SKM-1 (cell line): Measurements from ENCODE around the gene UPK3B.
"Not testable (repeated sequence)": the region's sequence is repeated elsewhere in the genome, so short reads cannot be mapped to it uniquely, and the experiment has no call there.

ENCODE experiments used
- DNase-seq: peaks from one replicate; lab custom pipeline; 2025; ENCODE audit not compliant: unreplicated experiment; lab: John Stamatoyannopoulos, UW

Gene UPK3B

DNA sequence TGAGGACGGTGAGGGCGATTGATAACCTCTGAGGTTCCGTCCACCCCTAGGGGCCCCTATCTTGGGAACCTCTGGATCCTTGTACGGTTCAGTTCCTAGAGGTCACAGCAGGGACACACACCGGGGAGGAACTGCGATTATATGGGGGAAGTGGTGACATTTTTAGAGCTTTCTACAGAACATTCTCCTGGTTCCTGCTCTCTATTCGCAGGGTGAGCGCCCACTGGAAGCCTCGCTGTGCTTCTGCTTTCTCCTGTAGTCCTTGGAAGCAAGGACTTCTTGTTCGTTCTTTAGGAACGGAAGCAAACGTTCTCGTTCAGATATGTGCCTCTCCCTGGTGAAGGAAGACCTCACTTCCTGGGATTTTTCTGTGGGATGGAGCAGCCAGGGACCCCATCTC lies 22.4 kb upstream of the UPK3B start:
- DNase-seq = not testable (repeated sequence)

DNA sequence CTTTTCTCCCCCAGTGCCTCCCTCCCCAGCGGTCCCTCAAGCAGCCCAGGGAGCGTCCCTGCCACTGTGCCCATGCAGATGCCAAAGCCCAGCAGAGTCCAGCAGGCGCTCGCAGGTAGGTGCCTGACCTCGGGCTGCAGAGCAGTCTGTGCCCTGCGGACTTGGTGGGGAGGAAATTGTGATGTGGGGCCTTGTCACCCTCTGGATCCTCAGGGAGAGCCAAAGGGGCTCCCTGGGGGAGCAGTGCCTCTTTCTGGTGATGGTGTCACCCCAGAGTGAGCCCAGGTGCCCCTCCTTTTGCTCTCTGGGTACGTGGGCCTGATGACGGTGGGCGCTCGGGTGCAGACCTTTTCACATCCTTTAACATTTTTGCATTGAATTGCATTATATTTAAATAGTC lies 18.2 kb upstream of the UPK3B start:
- DNase-seq = not testable (repeated sequence)

DNA sequence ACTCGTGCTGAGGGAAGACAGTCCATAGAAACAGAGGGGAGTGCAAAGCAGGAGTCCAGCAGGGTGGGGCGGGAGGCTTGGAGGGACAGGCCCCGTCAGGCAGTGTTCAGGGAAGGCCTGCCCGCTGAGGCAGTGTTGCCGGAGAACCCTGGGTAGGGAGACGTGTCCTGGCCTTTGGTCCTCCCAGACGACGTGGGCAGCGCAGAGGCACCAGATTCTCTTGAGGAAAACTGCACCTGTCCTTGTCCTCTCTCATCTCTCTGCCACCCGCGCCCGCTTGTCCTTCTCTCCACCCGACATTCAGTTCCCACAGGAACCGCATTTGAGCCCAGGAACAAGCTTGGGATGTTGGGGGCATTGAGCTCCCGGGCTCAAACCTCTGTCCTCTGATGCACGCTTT lies 14.6 kb upstream of the UPK3B start:
- DNase-seq = not testable (repeated sequence)

DNA sequence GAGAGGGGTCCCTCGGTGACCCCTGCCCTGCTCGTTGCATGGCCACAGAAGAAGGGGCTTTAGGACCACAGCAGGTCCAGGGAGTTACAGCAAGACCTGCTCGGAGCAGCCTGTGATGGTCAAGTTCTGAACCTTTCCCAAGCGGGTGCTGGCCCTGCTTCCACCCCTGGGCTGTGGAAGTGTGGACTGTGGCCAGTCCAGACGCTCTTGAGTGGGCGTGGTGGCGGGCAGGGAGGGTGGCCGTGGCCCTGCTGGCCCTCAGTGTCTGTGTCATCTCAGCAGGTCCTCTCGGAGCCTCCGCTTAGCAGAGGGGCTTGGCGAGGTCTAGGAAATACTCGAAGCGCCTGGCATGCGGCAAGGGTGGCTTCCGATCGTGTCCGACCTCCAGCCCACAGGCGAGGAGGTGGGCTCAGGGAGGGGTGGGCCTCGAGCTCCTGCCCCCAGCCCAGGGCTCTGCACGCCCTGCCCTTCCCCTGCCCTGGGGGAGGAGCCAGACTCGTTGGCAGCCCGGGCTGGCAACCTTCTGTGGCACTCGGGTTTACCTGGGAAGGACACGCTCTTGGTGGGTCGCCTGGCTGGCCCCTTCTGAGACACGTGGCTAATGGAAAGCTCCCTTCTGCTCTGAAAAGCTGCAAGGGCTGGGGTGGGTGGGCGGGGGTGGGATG lies 12.3 kb upstream of the UPK3B start:
- not testable (repeated sequence) for DNase-seq

DNA sequence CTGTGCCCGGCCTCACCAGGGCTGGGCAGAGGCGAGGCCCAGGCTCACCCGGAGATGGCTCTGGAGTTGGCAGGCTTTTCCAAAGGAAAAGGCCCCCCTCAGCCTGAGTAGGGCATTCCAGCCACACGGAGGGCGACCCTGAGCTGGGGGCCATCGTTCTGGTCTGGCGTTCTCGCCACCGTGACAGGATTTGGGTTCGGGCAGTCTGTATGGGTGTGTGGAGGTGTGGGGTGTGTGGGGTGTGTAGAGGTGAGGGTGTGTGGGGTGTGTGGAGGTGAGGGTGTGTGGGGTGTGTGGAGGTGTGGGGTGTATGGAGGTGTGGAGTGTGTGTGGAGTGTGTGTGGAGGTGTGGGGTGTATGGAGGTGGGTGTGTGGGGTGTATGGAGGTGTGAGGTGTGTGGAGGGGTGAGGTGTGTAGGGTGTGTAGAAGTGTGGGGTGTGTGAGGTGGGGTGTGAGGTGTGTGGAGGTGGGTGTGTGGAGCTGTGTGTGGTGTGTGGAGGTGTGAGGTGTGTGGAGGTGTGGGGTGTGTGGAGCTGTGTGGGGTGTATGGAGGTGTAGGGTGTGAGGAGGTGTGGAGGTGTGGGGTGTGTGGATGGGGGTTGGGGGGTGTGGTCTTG lies 11.7 kb upstream of the UPK3B start:
- not testable (repeated sequence) for DNase-seq

- not testable (repeated sequence) for DNase-seq
These were observed 11.0 kb upstream of the UPK3B start for GRCh38 chr7:76499201-76499923.

- DNase-seq = not testable (repeated sequence)
These were observed 10.5 kb upstream of the UPK3B start for GRCh38 chr7:76499924-76500241.

GRCh38 chr7:76502224-76502623 lies 8.1 kb upstream of the UPK3B start:
- not testable (repeated sequence) for DNase-seq

DNA sequence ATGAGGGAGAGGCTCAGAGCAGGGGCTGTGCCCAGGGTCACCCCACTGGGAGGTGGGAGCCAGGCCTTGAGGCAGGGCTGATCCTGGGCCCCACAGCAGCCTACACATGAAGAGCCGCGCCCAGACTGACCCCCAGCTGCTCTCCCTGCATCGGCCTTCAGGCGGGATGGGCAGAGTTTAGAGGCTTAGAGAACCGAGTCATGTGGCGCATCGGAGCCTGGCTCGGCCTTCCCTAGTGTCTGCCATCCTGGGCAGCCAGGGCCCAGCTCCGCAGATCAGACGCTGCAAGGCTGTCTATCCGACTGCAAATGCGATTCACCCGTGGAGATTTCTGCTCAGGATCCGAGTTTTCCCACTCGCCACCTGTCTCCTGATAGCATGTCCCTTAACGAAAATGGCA lies 7.5 kb upstream of the UPK3B start:
- DNase-seq = not testable (repeated sequence)

DNA sequence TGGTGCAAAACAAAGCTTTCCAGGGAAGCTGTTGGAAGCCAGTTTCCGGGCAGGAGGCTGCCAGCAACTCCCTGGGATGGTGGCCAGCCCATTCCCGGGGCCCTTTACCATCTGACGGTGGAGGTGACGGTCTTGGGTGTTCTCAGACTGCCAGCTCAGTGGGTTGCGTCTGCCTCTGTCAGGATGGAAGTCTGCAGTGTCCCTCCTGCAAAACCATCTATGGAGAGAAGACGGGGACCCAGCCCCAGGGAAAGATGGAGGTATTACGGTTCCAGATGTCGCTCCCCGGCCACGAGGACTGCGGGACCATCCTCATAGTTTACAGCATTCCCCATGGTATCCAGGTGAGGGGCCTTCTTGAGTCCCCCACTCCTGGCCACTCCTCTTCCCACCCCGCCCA lies 7.1 kb upstream of the UPK3B start:
- DNase-seq = not testable (repeated sequence)

DNA sequence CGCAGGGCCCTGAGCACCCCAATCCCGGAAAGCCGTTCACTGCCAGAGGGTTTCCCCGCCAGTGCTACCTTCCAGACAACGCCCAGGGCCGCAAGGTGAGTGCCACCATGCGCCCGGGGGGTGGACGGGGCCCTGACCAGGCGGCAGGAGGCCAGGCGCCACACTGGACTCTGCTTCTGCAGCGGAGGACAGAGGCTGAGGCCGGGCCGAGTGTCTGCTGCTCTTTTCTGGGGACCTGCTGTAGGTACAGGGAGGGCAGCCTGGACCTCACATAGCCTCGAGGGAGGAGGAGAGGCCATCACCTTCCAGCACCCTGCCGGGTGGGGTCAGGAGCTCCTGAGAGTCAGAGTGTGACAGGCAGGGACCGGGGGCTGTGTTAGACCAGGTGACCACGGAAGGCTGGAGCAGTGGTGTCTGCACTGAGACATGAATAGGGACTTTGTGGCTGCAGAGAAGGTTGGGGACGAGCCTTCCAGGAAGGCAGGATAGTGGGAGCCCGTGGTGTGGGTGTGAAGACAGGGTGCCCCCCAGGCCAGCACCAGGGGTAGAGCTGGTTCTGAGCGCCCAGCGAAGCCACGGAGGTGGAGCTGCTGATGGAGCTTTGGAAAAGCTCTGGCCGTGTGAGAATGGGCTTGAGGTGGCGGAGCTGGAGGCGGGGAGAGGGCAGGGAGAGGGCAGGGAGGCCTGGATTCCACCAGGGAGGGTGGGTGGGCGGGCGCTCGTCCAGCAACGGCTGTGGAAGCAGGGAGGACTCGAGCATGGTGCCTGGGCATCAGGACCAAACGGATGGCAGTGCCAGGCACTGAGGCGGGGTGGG lies 5.8 kb upstream of the UPK3B start:
- not testable (repeated sequence) for DNase-seq

GRCh38 chr7:76505168-76506080 lies 4.9 kb upstream of the UPK3B start:
- DNase-seq = no peak

DNA sequence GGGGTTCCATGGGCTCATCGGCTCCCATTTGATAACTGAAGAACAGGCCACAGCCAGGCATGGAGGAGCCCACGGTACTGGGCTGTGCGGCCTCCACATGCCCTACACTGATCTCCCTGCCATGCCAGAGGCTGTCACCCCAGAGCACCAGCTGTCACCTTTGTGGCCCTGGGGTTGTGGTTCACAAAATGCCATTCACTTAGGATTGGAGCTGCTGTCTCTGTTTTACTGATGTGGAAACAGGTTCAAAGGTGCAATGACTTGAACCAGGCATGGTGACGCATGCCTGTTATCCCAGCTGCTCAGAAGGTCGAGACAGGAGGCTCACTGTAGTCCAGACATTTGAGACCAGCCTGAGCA lies 4.3 kb upstream of the UPK3B start:
- DNase-seq = no peak

DNA sequence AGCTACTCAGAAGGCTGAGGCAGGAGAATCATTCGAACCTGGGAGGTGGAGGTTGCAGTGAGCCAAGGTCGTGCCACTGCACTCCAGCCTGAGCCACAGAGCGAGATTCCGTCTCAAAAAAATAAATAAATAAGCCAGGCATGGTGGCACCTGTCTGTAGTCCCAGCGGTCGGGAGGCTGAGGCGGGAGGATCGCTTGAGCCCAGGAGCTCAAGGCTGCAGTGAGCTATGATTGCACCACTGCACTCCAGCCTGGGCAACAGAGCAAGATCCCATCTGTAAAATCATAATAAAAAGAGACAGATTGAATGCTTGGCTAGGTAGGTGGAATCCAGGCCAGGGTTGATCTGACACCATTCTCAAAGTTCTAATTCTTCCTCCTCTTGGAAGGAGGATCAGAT lies 3.7 kb upstream of the UPK3B start:
- DNase-seq = not testable (repeated sequence)

DNA sequence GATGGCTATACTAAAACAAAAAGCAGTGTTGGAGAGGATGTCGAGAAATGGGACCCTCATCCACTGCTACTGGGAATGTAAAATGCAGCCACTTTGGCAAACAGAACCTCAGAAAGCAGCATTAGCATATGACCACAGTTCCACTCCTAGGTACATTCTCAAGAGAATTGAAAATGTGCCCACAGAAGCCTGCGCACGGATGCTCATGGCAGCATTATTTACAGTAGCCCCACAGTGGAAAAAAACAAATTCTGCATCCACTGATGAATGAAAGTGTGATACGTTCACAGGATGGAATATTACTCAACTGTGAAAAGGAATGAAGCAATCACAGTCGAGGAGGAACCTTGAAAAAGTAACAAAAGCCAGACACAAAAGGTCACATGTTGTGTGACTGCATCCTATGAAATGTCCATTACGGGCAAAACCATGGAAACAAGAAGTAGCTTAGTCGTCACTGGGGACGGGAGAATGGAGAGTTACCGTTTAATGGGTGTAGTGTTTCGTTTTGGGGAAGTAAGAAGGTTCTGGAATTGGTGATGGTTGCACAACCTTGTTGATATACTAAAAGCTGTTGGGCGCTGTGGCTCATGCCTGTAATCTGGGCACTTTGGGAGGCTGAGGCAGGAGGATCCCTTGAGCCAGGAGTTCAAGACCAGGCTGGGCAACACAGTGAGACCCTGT lies 2.5 kb upstream of the UPK3B start:
- DNase-seq = peak; percentile 88

DNA sequence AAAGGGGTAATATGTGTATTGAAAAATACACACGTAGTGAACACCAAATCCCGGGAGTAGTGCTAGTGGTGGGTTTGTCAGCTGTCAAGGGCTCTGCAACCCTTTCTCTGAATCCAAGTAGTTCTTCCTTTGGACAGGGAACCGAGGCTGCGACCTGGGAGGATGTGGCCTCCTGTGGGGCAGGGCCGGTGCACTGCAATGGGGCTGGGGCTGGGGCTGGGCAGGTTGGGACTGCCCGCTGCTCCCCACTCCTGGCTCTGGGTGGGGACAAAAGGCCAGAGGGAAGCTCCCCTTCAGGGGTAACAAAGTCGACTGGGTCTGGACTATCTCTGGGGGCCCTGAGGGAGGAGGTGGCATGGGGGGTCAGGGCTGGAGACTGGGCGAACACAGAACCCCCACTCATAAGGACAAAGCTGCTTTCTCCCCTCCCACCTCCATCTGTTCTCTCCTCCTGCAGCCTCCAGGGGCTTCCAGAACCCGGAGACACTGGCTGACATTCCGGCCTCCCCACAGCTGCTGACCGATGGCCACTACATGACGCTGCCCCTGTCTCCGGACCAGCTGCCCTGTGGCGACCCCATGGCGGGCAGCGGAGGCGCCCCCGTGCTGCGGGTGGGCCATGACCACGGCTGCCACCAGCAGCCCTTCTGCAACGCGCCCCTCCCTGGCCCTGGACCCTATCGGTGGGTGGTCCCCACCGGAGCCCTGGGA lies 1.0 kb downstream of the UPK3B start:
- not testable (repeated sequence) for DNase-seq

DNA sequence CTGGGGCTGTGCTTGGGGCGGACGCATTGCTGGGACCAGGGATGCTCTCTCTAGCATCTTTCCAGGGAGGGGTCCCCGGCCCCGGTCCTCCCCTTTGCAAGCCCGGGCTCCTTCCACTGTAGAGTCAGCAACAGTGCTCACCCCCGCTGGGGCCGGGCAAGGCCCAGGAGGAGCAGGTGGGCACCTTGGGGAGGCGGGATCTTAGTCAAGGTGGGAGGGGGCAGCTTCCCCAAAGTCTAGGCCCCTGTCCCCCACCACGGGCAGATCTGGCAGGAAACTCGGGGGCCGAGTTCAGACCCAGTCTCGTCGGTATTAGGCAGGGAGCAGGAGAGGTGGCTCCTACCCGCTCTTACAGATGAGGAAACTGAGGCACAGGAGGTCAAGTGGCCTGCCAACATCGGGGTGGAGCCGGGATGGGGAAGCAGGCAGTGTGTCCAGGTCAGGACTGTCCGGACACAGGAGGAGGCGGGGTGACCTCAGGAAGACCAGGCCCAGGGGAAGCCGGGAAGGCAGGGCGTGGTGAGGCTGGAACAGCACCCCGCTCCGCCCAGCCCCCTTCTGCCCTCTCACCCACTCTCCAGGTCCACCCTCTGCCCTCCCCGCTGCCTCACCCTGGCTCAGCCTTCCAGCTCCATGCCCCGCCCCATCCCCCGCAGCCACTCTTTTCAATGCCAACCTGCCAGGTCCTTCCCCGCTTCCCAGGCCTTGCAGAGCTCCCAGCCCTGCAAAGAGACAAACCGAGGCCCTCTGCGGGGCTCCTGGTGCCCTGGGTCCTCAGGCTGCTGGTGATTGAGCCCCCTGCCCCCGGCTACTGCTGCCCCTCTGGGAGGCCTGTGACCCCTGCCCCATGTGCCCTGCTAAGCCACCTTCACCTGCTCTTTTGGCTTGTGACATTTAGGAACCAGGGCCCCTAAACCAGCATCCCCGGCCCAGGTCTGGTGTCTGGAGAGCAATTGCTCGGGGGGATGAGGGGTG lies 1.8 kb downstream of the UPK3B start:
- not testable (repeated sequence) for DNase-seq
